HuH-7 (cell line): ENCODE results near the gene OTX2.

Source experiments
- DNase-seq: peaks from one replicate; pipeline ENCODE4 v3.0.0; 2011; ENCODE audit warnings: low spot score

OTX2 gene

GRCh38 chr14:56812364-56813141 lies 2.3 kb upstream of the OTX2 start:
- no peak for DNase-seq

GRCh38 chr14:56811593-56812363 lies 1.5 kb upstream of the OTX2 start:
- DNase-seq = no peak

DNA sequence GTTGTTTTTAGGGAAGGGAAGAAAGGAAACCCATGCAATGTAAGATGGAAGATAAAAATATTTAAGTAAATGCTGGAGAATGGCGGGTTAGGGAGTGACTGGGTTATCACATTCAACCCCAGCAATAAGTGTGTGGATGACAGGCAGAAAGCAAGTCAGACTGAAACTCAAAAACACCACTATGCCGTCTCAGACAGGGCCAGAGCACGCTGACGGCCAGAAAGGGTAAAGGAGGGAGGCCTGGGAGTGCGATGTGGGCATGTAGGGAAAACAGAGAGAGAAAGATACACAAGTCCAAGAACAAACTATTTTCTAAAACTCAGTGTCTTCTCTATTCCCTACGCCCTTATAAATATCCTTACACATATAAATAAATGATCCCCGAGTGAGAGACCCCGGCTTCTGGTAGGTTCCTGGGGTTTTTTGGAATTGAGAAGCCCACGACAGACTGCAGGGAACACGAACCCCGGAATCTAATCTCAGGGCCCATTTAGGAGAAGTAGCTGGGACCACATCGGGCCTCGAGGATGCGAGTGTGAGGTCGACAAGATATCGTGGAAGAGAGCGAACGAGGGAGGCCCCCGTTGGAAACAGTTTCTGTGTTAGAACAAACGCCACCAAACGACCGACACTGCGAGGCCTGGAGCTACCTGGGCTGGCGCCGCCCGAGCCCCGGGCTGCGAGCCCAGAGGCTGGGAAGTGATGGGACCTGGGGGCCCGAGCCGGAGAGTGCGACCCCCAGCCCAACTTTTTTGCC lies 735 bp upstream of the OTX2 start:
- no peak for DNase-seq

DNA sequence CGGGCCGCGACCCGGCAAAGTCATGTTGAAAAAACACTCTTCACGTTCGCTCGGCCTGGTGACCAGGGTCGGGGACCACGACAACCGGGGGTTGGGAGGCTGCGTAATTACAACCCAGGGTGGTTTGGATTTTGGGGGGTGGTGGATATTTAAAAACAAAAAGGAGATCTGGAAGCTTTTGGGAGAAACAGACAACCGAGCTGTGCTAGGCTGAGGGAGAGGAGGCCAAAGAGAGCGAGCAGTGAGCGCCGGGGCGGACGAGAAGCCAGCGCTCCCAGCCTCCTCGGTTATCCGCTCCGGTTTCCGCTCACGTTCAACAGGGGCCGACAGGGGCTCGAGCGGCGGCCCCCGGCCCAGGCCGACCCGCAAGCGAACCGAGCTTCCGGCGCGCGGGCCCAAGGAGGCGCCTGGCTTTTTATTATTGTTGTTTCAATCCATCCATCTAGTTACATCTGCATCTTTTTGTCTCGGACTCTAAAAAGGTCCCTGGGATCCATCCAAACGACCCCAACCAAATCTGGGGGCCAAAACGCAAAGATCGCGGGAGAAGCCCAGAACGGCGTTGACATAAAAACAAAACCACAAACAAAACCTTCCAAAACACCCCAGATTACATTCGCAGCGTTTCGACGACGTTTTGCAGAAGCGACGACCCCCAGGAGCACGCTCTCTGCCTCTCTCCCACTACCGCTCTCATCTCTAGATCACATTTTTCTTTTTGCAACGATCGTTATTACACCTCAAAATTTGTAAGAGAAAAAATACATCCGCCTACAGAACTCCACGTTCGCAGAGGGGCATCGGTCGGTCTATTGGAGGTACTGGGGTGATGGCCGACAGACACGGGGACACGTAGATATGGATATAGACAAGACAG lies 771 bp downstream of the OTX2 start:
- DNase-seq = no peak

DNA sequence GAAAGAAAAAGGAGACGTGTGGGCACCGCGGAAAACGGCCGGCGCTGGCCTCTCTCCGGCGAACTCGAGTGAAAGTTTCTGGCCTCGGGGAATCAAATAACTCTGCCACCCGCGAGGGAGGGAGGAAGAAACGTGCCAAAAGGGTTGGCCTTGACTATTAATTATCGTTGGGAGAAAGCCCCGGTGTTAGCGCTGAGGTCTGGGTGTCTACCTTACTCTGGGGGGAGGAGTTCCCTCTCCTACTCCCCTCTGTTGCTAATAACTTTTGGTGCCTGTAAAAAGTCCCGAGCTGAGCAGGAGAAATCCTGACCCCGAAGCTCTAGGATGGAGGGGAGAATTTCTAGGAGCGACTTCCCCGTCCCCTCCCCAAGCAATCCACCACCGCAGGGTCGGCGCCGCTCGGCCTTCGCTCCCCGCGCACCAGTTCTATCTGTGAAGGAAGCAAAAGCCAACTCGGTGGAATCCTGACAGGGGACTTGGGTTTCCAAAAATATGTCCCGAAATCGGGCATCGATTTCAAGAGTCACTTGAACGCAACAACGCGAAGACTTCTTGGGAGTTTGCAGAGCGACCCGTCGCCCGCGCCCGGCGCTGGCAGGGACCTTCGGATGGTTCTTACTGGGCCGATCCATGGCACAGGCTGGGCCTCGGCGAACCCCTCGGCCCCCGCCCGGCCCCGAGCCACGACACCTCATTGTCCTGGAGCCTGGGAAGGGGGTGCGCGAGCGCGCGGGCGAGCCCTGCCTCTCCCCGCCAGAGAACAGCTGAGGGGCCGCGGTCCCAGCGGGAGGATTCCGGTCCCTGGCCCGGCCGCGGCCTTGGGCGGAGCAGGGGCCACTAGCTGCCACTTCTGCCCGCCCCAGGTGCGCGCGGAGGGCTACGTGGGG lies 1.7 kb downstream of the OTX2 start:
- DNase-seq = no peak

- DNase-seq = no peak
Measured at GRCh38 chr14:56808110-56808382, 2.2 kb downstream of the OTX2 start.

DNA sequence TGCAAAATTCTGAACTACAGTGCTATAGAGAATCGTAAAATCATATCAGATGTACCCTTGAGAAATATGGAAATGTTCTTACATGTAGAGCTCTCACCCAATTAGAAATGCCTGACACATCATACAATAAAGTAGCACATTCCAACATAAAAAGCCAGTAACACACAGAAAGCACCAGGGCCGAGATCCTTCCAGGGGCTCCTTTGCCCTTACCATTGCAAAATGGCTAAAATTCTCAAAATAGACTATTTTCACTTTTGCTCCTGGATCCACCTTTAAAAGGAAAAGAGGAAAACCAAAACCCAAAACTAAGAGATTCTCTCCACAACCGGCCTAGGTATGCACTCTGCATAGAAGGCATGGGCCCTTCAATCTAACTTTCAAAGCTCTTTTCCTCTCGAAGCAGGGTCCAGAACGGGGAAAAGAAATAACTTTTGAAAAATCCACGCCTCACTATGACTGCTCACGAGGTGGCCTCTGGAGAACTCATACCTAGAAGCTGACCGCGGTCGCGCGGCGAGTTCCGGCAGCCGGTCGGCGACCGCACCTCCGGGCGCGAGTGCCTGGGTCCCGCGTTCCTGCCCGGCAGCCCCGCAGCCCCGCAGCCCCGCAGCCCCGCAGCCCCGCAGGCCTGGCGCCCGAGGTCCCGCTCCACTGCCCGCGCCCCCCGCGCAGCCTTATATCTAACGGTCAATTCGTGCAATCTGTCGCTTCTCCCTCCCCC lies 2.7 kb downstream of the OTX2 start:
- DNase-seq = no peak

DNA sequence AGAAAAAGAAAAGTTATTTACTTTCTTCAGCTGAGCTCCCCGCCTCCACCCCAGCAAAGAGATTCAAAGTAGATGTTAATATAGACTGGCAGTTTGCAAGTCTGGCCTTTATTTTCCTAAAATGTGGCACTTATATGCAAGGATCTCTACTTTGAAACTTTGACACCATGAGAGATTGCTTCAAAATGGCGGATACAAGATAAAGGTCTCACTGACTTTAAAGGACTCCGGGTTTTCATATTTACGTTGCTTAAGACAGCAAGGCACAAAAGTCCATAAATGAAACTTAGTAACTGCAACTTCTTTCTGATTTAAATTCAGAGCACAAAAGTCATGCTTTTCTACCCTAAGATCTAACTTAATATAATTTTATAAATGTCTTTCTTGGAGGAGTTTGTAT lies 3.5 kb downstream of the OTX2 start:
- no peak for DNase-seq

DNA sequence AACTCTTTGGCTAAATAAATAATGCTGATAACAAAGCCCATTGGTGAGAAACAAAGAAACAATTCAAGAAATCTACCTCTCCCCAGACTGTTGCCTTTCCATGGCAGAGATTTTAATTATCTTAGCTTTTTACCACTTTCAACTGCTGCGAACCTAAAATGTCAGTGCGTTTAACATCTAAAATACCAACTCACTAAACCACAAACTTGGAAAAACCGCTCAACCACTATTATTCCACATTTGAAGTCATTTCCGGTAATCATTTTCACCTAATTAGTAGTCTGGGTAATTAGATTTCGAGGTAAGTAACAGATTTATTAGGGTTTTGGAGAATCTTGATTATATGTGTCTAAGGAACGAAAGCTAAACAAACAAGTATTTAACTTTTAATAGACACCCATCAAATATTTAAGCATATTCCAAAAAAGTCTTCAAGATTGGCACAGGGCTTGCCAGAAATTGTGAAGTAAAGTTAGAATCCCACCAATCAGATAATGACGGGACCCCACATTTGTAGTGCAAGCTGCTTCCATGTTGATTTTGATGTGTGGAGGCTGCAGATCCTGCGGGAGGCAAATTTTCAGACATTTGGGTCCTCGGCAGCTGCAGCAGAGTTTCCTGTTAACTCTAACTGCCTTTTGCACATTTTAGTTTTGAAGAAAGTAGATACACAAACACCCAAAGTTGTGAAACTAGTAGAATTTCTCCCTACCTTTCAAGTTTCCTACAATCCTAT lies 4.1 kb downstream of the OTX2 start:
- DNase-seq = no peak

GRCh38 chr14:56805201-56805991 lies 4.9 kb downstream of the OTX2 start:
- no peak for DNase-seq

DNA sequence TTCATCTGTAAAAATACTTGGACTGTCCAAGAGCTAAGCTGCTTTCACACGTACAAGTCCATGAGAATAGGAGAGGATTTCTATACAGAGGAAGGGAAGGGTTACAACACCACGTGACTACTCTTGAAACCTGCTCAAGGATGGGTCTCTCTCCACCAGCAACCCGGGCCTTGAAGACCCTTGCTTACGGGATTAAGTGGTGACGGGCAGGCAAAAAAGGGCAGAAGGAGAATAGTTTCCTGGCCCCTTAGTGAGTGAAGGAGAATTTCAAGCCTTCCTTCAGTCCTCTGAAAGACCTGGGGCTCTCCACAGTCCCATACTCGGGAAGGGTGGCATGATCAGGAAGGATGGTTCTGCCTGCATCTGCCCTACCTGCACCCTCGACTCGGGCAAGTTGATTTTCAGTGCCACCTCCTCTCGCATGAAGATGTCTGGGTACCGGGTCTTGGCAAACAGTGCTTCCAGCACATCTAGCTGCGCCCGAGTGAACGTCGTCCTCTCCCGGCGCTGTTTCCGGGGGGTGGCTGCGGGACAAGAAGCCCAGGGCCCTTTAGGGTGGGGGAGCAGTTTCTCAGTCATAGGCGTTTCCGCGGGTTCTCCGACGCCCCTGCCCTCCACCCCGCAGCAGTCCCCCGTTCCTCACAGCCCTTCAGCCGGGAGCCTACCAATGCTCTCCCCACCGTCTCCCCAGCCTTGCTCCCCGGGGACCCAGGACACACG lies 6.3 kb downstream of the OTX2 start:
- no peak for DNase-seq

DNA sequence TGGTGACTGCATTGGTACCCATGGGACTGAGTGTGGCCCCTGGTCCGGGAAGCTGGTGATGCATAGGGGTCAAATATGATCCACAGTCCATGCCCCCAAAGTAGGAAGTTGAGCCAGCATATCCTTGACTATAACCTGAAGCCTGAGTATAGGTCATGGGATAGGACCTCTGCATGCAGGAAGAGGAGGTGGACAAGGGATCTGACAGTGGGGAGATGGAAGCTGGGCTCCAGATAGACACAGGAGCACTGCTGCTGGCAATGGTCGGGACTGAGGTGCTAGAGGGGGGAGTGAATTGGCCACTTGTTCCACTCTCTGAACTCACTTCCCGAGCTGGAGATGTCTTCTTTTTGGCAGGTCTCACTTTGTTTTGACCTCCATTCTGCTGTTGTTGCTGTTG lies 8.4 kb downstream of the OTX2 start:
- DNase-seq = no peak

DNA sequence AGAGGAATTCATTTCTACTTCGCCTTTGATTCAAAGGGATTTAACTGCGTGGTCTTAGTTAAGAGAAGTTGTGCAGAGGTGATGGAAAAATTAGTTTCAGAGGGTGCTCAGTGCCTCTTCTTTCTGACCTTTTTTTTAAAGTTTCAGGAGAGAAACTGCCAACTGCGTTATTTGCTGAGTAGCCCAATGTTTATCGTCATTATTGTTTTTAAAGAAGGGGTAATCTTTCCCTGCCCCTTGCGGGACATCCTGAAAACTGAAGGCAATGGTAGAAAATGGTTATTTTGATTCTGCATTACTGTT lies 11.0 kb downstream of the OTX2 start:
- no peak for DNase-seq

DNA sequence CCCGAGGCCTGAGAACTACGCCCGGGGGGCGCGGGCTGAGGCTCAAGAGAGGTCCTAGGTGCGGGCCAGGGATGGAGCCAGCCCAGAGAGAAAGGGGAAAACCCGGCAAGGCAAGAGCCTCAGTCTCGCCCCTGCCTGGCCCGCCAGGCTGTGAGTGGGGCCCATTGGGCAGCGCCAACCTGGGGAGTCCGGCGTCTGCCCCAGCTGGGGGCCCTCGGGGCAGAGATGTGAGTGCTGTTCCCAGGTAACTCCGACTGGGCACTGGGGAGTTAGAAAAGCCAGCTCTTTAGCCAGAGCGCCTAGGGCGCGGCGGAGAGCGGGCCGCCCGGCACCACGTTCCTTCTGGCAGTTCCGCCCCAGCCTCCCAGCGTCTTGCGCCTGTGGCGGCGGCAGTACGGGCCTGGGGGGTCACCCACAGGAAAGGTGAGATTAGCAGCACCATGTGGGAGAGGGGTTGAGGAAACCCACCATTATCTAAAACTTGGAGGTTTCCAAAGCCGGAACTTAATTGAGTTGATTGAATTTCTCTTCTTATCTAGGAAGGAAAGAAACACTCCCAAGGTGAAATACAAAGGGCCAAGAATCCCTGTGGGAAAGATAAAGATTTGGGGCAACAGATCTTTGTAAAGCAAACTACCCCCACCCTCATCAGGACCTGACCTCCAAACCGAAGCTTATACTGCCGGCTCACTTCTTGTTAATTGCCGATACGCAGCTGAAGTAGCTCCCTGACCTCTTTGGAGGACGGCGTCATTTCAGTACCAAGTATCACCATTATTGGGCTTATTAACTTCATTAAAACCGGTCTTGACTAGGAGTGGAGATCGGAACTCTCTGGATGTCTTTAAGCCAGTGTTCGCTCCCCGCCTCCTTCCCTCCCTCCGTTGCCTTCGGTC lies 11.6 kb downstream of the OTX2 start:
- DNase-seq = no peak

- no peak for DNase-seq
Measured at GRCh38 chr14:56797569-56798446, 12.5 kb downstream of the OTX2 start.

DNA sequence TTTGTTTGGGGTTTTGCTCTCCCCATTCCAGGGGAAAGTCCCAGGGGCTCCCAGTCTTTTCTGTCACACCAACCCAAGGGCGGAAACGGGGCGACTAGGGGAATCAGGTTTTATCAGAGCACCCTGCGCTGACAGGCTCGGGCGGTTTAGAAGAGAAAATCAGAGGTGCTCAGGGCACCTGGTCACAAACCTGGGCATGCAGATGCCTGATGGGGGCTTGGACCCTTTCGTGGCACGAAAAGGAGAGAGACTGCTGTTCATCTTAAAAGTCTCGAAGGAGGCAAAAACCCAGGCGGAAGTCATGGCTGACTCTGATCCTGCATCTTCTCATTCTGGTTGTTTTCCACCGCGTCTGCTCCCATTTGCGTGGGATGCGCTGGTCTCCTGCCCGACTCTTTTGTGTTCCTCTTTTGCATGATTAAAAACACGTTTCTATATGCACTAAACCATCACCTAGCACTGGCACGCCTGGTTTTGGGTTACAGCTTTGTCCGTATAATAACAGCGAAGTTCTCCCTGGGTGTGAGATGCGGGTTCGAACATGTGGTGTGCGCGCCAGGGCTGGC lies 13.2 kb downstream of the OTX2 start:
- DNase-seq = no peak
